A204.1 (cell line): Measurements from ENCODE around the gene BCL2L11.

Experiments used
- FAIRE-seq: peaks from 2 replicates; lab custom pipeline; 2012; peaks lifted over from hg19 to GRCh38; lab: Jason Lieb, UNC

BCL2L11 gene

DNA sequence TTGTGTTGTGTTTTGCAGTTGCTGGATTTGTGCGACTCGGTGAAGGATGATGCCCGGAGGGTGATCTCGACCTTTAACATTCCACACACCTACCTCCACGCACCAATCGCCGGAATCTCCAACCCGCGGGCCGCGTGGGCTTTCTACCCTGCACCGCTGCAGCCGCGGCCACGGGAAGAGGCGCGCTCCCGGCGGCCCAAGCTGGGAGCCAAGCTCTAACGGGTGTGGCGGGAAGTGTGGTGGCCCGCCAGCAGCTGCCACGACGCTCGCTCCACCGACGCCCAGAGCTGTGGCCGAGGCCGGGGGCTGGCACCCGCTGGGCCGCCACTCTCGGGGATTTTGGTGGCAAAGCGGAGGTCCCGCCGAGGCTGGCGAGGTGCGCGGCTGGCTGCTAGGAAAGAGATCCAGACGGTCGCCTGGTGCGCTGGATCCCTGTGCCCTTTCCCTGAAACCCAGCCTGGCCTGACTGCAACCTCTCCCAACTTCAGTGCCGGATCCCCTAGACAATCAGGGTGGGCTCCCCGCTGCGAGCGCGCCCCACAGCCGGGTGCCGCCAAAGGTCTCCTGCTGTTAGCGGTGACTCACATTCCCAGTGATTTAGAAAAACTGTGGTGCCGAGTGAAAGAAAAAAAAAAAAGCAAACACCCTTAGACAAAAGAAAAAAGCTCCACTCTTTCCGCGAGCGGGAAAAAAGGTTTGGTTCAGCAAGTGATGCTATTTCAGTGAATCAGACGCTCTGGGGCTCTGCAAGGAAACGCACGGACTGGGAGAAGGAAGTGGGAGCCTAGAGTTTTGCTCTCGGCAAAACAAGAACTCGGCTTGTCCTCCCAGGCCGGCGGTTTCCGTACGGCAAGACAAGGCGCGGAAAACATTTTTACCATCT is 2.9 kb upstream of the BCL2L11 start:
- FAIRE-seq, result no peak

DNA sequence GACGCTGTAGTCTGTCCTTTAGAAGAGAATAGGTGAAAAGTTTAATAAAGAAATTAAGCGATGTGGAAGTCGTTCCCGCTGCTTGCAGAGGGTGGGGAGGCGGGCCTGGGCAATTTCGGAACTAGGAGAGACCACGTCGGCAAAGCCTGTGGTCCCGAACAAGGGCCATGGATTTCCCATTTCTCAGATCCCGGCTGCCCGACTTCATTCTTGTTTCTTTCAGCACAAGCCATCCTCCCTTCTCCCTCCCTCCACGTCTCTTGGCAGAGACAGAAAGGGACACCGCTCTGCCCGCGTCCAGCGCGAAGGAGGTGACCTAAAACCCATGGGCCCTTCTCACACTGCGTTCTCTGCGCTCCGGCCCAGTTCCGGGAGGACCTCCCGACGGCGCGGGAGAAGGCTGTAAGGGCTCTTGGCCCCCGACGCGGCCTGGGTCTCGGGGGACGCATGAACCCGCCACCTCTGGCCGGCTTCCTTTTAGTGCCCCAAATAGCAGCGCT is 2.2 kb upstream of the BCL2L11 start:
- no peak for FAIRE-seq

DNA sequence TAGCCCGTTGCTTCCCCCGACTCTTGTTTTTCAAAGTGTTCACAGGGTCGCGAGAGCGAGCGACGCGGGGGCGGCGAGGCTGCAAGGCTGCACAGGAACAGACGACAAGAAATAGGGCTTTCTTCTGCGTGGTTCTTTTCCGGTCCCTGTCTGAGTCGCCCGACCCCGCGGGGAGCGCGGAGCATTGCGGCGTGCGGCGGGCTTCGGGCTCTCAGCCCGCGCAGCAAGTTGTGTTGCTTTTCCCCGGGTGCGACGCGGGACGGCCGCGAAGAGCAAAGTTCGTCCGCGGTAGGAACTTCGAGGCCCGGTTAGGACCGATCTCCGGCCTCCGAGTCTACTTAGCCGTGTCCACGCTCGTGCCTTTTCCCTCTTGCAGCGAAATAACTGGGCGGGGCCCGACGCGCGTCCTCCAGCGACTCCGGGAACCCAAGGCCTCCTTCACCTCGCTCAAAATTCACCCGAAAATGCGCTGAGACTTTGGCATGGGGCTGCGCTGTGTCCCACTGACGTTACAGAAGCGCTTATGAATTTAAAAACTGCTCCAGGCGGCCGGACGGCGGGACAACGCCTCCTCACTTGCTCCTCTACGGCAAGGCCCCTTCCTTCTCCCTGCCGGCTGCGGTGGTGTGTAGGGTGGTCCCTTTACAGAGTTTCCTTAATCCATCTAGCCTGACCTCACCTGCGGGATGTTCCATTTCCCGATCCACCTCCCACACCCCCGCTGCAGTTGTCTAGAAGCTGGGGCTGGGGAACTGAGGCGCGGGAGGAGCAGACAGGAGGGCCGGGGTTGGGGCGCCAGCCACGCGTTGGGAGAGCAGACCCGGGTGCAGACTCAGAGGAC is 1.5 kb upstream of the BCL2L11 start:
- no peak for FAIRE-seq

DNA sequence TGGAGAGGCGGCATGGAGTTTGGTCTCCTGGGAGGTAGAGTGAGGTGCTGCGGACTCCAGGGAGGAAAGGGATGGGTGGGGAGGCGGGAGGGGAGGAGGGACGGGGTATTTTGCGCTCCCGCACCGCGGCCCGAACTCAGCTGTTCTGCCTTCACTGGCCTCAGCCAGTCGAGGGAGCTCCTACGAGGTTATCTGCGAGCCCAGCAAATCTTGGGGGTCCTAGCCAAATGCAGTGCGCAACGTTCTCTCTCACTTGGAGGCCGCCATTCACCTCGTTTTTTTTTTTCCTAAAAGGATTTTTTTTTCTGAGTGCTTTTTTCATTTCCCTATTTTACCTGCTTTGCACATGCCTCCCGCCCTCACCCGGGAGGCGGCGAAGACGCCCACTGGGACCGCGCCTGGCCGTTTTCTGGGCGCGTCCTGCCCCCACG is 877 bp upstream of the BCL2L11 start:
- FAIRE-seq, result no peak

DNA sequence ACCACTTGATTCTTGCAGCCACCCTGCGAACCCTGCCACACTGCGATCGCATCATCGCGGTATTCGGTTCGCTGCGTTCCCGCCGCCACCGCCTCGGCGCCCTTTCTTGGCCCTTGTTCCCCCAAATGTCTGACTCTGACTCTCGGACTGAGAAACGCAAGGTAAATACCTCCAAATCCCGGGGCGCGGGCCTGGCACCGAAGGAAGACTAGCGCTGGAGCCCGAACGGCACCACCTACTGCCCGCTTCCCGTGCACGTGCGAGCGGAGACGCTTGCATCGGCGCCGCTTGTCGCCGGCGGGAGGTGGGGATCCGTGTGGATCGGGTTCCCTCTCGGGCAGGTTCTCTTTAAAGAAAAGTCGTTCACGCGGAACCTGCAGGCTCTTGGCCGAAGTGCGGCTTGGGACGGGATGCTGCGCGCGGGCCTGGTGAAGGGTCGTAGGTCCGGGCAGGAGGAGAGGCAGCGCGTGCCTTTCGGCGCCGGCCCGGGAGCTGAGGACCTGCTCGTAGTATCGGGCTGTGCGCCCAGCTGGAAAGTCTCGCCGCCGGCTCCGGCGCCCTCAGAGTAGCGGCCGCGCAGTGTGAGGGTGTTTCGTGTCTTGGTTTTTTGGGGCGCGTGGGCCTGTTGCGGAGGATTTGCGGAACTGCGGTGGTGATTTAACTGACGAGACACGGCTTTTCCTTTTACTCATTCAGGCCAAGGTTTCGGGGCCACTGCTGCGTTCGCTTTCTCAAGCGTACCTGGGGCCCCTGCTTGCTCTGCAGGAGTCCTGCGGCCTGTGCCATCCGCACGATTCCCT is 514 bp downstream of the BCL2L11 start:
- no peak for FAIRE-seq

DNA sequence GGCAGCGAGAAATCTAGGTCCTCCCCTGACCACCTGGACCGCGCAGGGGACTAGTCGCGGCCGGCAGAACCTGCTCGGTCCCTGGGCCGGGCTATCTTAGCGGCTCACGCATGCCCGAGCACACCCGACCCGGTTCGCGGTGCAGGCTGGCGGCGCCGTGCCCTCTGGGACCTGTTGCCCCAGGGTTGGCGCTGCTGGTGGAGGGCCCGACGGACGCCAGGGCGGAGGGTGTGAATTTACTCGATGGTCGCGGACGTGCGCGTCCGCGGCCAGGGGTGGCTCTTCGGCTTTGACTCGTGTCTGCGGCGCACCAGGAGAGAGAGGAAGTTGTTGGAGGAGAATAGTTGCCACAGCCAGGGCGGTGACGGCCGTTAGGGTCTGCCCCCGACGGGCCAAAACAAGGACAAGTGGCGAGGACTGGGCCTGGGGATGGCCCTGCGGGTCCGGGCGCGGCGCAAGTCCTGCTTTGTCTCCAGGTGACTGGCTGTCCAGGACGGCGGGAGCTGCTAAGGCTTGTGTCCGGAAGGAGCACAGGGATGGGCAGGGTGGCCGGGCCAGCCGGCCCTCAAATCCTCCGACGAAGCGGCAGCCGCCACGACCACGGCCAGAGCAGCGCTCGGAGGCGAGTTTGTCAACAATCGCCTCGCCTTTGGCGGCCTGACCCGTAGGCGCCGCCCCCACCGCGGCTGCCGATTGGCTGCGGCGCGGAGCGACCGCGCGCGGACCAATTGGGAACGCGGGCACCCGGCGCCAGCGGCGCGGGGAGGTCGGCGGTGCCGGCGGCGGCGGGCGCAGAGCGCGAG is 1.3 kb downstream of the BCL2L11 start:
- no peak for FAIRE-seq

DNA sequence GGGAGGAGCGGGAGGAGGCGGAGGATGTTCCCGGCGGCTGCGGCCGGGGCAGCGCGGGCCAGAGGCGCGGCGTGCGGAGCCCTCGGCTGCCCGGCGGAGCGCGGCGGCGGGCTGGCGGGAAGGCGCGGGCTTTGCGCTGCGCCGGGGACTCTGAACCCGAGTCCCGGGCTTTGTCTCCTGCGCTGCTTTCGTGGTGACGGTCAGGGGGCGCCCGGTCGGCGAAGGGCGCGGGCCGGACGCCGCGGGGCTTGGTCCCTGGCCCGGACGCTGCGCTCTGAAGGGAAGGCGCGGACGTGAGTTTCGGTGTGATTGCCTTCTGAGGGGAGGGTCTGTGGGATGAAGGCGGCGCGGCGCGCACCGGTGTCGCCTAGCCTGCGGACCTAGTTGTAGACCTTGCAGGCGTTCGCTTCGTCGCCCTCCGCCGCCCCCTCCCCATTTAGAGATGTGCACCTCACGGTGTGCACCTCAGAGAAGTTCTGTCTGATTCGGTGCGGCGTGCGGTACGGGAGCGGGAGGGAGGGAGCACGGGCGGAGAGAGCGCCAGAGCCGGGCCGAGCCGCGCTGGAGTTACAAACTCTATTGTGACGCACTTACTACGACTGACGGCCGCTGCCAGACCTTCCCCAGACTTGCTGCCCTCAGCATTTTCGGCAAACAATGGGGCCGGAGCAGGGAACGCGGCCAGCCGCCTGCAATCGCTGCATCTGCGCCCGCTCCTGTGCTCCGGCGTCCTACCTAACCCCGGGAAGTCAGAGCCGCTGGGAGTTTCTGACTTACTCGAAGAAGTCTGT is 2.1 kb downstream of the BCL2L11 start:
- no peak for FAIRE-seq

DNA sequence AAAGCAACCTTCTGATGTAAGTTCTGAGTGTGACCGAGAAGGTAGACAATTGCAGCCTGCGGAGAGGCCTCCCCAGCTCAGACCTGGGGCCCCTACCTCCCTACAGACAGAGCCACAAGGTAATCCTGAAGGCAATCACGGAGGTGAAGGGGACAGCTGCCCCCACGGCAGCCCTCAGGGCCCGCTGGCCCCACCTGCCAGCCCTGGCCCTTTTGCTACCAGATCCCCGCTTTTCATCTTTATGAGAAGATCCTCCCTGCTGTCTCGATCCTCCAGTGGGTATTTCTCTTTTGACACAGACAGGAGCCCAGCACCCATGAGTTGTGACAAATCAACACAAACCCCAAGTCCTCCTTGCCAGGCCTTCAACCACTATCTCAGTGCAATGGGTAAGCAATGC is 3.0 kb downstream of the BCL2L11 start:
- no peak for FAIRE-seq

DNA sequence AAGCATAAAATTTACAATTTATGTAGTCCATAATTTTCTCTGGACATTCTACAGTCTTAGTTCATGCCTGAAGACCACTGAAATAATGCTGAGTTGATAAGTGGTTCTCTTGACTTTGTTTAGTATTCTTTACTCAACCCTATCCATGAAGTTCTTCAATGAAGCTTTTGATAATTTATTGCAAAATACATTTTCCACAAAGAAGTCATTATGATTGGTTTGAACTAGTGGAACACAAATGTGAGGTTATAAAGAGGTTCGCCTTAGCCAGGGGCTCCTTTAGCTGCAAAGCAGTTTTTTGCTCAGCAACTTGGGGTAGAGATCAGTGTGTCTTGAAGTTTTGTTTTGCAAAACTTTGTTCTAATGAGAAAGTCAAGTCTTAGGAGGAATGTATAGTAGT is 5.9 kb downstream of the BCL2L11 start:
- no peak for FAIRE-seq

DNA sequence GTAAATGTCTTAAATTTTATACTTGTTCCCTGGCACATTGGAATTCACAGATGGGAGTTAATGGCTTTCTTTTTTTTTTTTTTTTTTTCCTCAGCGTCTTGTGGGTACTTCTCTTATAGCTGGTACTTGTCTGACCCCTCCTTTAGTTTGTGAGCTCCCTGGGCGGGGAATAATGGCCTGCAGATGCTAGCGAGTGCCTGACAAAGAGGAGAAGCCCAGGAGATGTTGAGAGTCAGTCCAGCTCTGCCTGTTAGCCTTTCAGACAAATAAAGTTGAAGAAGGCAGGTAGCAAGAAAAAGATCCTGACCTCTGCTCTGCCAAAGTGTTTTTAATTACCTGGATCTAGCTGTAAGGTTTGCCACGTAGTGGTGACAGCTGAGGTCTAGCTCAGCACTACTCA is 6.6 kb downstream of the BCL2L11 start:
- no peak for FAIRE-seq

DNA sequence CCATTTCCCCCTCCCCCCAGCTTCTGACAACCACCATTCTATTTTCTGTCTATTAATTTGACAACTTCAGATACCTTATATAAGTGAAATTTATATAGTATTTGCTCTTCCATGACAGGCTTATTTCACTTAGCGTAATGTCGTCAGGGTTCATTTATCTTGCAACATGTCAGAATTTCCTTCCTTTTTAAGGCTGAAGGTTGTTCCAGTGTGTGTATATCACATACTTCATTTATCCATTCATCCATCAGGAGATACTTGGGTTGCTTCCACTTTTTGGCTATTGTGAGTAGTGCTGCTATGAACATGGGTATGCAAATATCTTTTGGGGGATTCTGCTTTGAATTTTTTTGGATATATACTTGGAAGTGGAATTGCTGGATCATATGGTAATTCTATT is 7.4 kb downstream of the BCL2L11 start:
- FAIRE-seq, result no peak

DNA sequence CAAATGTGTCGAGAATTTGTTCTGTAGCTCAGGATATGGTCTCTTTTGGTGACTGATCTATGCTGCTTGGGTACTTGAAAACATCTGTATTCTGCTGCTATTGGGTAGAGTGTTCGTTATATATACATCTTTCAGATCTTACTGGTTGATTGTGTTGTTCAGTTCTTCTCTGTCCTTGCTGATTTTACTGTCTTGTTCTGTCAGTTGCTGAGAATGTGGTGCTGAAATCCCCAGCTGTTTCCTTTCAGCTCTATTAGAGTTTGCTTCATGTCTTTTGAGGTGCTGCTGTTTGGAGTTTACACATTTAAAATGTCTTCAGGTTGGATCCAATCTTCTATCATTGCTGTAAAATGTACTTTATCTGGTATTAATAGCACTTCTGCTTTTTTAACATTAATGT is 12.9 kb downstream of the BCL2L11 start:
- no peak for FAIRE-seq

DNA sequence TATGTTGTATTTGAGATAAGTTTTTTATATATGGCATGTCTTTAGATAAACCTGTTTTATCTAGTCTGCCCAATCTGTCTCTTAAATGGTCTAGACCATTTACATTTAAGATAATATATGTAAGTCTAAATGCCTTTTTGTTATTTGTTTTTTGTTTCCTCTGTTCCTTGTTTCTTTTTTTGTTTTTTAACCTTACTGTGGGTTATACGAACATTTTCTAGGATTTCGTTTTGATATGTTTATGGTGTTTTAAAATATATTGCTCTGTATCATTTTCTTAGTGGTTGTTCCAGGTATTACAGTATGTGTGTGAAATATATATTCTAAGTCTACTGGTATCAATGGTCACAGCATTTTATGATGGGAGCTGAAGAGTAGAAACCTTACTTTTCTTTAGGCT is 13.3 kb downstream of the BCL2L11 start:
- peak; percentile 76 for FAIRE-seq

DNA sequence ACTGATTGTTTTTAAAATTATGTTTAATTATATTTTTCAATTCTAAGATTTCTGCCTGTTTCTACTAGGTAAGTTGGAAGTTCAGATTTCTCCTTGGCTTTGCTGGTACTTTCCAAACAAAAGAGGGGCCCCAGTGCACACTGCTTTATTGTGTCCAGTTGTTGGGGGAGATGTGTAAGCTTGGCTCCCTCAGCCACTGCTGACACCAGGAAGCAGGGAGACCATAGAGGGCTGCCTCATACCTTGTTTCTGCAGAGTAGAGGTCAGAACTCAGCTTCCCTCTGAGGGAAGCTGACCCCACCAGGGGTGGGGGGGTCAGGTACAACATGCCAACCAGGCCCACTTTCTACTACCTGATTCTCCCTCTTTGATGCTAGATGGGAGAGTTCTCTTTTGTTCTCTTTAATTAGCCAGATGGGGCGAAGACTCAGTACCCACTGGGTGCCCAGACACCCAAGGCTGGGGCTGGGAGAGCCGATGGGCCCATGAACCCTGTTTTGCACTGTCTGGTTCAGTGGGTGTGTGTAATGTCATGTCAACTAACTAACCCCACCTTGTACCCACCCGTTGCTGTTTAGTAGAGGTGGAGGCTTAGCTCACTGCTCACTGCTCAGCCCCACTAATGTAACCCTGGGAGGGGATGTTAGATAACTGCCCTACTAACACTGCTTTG is 14.7 kb downstream of the BCL2L11 start:
- FAIRE-seq, result no peak

DNA sequence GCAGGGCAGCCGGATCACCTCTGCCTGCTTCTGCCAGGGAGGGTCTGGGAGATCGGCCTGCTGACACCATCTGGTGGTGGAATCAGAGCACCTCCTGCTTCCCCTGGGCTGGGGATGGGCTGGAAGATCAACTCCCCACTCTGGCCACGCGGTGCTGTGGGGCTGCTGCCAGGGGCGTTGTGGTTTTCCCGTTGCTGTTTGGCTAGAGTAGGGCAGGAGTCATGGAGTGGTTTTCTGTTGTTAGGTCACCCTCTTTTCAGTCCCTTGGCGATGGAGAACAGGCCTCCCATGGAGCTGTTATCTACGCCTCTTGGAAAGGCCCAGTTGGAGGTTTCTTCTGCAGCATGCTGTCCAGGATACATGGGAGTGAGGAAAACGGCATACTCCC is 15.2 kb downstream of the BCL2L11 start:
- FAIRE-seq, result no peak

DNA sequence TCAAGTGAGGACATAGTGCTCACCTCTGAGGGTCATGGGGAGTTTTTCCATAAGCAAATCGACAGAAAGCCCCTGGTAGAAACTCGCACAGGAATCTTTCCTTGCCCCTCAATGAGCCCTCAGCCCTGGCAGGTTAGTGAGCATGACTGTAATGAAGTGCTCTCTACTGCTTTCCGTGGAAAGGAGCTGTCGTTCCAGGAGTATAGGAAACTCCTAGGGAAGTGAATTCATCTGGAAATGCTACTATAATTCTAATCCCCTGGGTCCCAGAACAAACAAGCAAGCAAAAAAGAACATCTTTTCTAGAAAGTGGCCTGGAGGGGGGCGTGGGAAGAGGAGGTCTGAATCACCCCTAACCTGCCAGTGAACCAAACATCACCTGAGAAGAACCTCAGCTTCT is 18.1 kb downstream of the BCL2L11 start:
- no peak for FAIRE-seq

DNA sequence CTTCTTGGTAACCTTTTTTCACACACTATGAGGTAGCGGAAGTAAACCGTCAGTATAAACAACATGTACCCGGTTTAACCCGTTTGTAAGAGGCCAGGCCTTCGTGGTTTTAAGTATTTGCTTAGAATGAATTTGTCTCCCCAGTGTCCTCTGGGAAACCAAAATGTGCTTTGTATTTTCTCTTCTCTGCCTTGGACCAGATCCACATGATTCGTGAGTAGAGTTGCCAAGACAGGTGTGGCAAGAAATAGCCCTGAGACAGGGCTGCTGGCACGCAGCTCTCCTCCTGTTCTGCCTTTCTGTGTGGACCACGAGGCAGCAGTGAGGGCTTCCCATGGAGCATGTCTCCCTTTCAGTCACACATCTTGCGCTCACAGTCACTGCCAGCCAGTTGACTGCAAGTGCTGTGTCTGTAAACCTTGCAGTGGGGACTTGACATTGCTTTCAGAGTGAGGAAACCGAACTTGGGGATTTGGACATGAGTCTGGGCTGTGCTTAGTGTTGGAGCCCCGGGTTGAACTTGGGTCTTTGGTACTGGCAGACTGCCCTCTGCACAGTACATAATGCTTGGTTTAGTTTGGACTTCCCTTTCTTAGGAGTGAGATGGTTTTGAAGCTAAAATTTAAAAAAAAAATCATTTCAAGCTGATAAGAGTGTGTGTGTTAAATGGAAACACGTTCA is 19.1 kb downstream of the BCL2L11 start:
- FAIRE-seq, result no peak

DNA sequence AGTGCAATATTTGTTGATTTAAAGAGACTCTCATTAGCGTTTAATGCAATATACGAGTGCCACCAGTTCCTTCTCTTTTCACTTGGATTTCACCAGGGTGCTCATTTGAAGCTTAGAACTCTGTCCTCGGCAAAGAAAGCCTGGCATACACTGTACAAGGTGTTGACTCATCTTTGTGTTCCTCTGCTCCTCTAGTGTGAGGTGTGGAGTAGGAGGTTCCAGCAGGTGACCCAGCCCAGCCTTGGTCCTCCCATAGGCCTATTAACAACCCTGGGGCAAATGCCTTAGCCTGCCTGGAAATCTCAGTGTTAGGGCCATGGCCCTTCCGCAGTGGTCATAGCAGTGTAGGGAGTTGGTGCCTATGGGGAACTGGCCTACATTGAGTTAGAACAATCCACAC is 20.1 kb downstream of the BCL2L11 start:
- no peak for FAIRE-seq

DNA sequence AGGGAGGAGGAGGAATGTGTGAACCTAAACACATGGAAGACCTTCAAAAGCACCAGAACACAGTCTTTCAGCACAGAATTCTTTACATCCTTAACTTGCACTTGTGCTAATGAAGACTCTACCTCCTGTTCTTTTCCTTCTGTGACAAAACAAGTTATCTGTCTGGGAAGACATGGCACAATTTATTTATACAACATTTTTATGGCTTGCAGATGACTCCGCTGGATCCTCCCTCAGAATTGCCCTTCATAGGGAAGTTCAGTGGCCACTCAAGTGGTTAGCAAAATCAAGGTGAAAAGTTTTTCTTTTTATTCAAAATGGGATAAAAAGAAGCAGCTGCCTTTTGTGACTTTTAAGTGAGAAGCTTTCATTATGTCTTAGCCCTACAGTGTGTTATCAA is 21.4 kb downstream of the BCL2L11 start:
- FAIRE-seq, result no peak
